Endothelial cell (in vitro differentiated cells): ENCODE results near the gene IGF2R. TPM values are rescaled to one million over a fixed set of nuclear protein-coding genes. Genes with fewer than 3 reads are reported as not detected.

ENCODE experiments used
- DNase-seq: peaks from one replicate; pipeline ENCODE4 v3.0.0; 2021; ENCODE audit warnings: low spot score
- H3K27ac Mint-ChIP-seq: one replicate; pipeline ENCODE4 v1.8.0; 2021; ENCODE audit warnings: mixed read lengths, inconsistent platforms; ENCODE audit not compliant: unreplicated experiment
- H3K27me3 Mint-ChIP-seq: one replicate; pipeline ENCODE4 v1.8.0; 2021; ENCODE audit warnings: mild to moderate bottlenecking, moderate library complexity, mixed read lengths, inconsistent platforms; ENCODE audit not compliant: unreplicated experiment
- H3K36me3 Mint-ChIP-seq: one replicate; pipeline ENCODE4 v1.8.0; 2021; ENCODE audit warnings: mild to moderate bottlenecking, low read depth, mixed read lengths, inconsistent platforms; ENCODE audit not compliant: unreplicated experiment
- H3K4me1 Mint-ChIP-seq: one replicate; pipeline ENCODE4 v1.8.0; 2021; ENCODE audit warnings: mild to moderate bottlenecking, mixed read lengths, inconsistent platforms; ENCODE audit not compliant: unreplicated experiment
- H3K4me3 Mint-ChIP-seq: one replicate; pipeline ENCODE4 v1.8.0; 2021; ENCODE audit warnings: mild to moderate bottlenecking, mixed read lengths, inconsistent platforms; ENCODE audit not compliant: unreplicated experiment
- H3K9me3 Mint-ChIP-seq: one replicate; pipeline ENCODE4 v1.8.0; 2021; ENCODE audit warnings: mixed read lengths, inconsistent platforms; ENCODE audit not compliant: unreplicated experiment
- CTCF ChIP-seq: fragments of 200-600 bp; sonication (generic); IDR thresholded peaks from one replicate; pipeline ENCODE4 v1.5.0; 2021; ENCODE audit warnings: antibody characterized with exemption; ENCODE audit not compliant: unreplicated experiment
- total RNA-seq: library from RNA; stranded (reverse); fragmentation: NEBNext Ultra II Directional; extraction: Animal tissue kit (Norgen Biotek cat#: 25700); gene quantifications from one replicate; pipeline ENCODE4 v1.2.1, GENCODE V29; 2021; ENCODE audit not compliant: unreplicated experiment

The IGF2R gene
- total RNA-seq, 1 donor from 2014 or later = 108 TPM

- TF ChIP-seq CTCF = no peak
- Mint-ChIP-seq H3K9me3 (no peaks in the 10 kb centered on the region), H3K4me3 (no peak overlapping the region), H3K4me1 (peaks cover 66% of the 10 kb centered on the region), H3K27me3 (peaks cover 8% of the 10 kb centered on the region), H3K36me3 (peaks cover under 1% of the 10 kb centered on the region), H3K27ac (peak overlapping the region; percentile 80)
- DNase-seq = no peak
These were observed 7.9 kb downstream of the IGF2R start for GRCh38 chr6:159976686-159977254.

- H3K36me3 Mint-ChIP-seq = peaks cover 6% of the 10 kb centered on the region
- no peaks in the 10 kb centered on the region for H3K9me3 Mint-ChIP-seq
- no peak for DNase-seq
- no peak overlapping the region for H3K4me3 Mint-ChIP-seq
- no peak for TF ChIP-seq CTCF
- peak overlapping the region; percentile 80 for H3K27ac Mint-ChIP-seq
- H3K4me1 Mint-ChIP-seq = peaks cover 68% of the 10 kb centered on the region
- H3K27me3 Mint-ChIP-seq = peaks cover 11% of the 10 kb centered on the region
These were observed 8.5 kb downstream of the IGF2R start for GRCh38 chr6:159977255-159977903.

- H3K27ac Mint-ChIP-seq = peak overlapping the region; percentile 83
These were observed 9.0 kb downstream of the IGF2R start for GRCh38 chr6:159977904-159978268.

GRCh38 chr6:159978291-159979135 is 9.6 kb downstream of the IGF2R start:
- Mint-ChIP-seq H3K4me3 (peak overlapping the region; percentile 77), H3K27ac (peak overlapping the region; percentile 83), H3K36me3 (peaks cover 6% of the 10 kb centered on the region), H3K9me3 (no peaks in the 10 kb centered on the region), H3K27me3 (peaks cover 12% of the 10 kb centered on the region), H3K4me1 (peaks cover 68% of the 10 kb centered on the region)
- no peak for DNase-seq
- TF ChIP-seq CTCF = no peak

More at GRCh38 chr6:159977904-159978268, 9.0 kb downstream of the IGF2R start:
- peaks cover 67% of the 10 kb centered on the region for H3K4me1 Mint-ChIP-seq
- H3K36me3 Mint-ChIP-seq = peaks cover 6% of the 10 kb centered on the region
- no peak for DNase-seq
- peak overlapping the region; percentile 48 for H3K4me3 Mint-ChIP-seq
- no peak for TF ChIP-seq CTCF
- H3K9me3 Mint-ChIP-seq = no peaks in the 10 kb centered on the region
- peaks cover 11% of the 10 kb centered on the region for H3K27me3 Mint-ChIP-seq
